HCEC 1CT (cell line): ENCODE results near the gene PTPRCAP.

ENCODE experiments used
- DNase-seq: peaks from one replicate; pipeline ENCODE4 v3.0.0-alpha.2; 2017

Gene PTPRCAP

GRCh38 chr11:67395555-67396258, 41.8 kb downstream of the PTPRCAP start:
- no peak for DNase-seq

DNA sequence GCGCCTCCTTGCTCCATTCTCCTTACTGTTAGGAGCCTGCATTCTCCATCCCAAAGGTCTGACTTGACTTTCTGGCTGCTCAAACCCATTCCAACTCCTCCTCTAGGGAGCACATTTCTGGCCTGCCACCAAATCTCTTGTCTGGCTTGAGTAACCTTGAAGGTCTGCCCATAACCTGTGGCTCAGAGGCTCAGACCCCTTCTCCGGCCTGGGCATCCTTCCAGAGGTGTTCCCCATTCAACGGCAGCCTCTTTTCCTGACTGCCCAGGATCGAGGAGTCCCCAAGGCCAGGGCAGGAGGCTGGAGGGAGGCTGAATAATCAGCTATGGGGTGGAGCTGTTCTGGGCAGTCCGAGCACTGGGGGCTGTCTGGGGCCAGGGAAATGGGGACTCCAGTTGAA, 43.5 kb downstream of the PTPRCAP start:
- no peak for DNase-seq

GRCh38 chr11:67393437-67393836, 44.0 kb downstream of the PTPRCAP start:
- DNase-seq, result no peak

DNA sequence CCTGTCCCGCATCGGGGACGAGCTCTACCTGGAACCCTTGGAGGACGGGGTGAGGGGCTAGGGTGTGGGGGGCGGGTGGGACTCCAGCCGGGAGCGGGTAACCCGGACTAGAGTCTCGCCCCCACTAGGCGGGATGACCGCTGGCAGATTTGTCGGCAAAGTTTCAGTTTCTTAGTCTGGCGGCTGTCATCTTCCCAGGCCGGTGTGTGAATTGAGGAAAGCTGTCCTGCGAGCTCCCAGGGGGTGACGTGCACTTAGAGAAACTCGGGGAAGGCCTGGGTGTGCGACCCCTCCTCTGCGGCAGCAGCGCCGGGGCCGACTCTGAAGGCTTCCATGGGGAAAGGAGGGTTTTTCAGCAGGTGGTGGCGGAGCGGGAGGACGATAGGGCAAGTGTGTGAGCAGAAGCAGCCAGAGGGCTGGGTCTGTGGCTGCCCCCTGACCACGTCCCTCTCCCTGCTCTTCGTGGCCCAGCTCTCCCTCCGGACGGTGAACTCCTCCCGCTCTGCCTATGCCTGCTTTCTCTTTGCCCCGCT, 45.2 kb downstream of the PTPRCAP start:
- no peak for DNase-seq

GRCh38 chr11:67391304-67392182, 45.9 kb downstream of the PTPRCAP start, which contains the start of gene RAD9A:
Gene RAD9A, plus strand, starts transcription at chr11:67391986. Its CDS starts 59 bp downstream, at chr11:67392045.
- DNase-seq, result peak; percentile 91

GRCh38 chr11:67390947-67391303, 46.6 kb downstream of the PTPRCAP start:
- DNase-seq, result no peak

- DNase-seq, result no peak
Measured at GRCh38 chr11:67389477-67389876, 48.0 kb downstream of the PTPRCAP start.

GRCh38 chr11:67387518-67387917, 50.0 kb downstream of the PTPRCAP start:
- DNase-seq, result no peak

GRCh38 chr11:67387069-67387468, 50.4 kb downstream of the PTPRCAP start:
- no peak for DNase-seq
